HG03060 (cell line): ENCODE measurements around the gene HCST.

Experiments used
- ATAC-seq: cut with Tn5 transposase; IDR thresholded peaks from one replicate; pipeline ENCODE4 v1.9.1; 2021; ENCODE audit warnings: low read depth, moderate number of reproducible peaks; ENCODE audit not compliant: unreplicated experiment

The HCST gene

DNA sequence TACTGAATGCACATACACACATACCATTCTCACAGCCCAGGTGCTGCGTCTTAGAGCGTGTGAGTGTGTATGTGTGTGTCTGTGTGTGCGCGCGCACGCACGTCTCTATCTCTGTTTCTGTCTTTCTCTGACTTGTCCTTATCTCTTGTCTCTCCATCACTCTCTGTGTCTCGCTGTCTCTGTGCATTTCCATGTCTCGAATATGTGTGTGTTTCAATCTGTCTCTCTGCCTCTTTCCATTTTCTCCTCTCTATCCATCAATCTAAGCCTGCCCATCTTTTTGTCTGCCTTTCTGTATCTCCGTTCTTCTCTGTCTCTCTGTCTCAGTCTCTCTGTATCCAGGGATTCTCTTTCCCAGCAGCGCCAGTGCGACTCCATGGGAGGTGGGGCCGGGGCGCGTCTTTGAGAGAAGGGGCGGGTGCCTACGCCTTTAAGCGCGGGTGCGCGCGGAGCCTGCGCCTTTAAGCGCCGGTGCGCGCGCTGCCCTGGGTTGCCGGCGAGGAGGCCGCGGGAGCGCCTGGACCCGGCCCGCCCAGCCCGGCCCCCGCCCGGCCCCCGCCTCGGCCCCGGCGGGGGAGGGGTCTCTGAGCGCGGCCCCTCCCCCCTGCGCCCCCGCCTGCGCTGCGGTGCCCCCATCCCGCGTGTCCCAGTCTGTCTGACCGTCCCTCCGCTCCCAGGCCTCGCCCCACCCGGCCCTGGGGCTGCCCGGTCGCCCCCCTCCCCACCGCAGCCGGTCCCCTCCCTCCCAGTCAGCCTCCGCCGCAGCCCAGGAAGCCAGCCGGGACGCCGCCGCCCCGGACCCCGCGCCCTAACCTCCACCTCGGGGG, 33.8 kb downstream of the HCST start, which contains the start of gene LRFN3:
Gene LRFN3 (plus strand): TSS at position 464 of the 827 bp plus-strand sequence. CDS start 3,052 bp downstream, outside the sequence.
- ATAC-seq, result no peak

DNA sequence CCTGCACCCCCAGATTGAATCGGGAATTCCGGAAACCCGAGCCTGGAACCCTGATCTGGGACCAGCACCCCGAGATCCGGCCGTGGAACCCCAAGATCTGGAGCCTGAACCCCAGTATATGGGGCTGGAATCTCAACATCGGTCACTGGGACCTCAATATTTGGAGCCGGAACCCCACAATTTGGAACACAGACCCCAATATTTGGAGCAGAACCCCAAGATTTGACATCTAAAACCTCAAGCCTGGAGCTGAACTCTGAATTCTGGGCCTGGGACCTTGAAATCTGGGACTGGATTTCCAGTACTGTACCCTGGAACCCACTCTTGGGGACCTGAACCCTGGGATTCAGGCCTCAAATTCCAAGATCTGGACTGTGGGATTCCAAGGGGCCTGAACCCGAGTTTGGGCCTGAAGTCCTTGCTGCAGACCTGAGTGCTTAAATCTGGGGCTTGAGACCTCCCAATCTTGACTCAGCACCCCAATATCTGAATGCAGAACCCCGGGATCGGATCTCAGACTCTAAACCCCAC, 34.5 kb downstream of the HCST start:
- ATAC-seq, result no peak

DNA sequence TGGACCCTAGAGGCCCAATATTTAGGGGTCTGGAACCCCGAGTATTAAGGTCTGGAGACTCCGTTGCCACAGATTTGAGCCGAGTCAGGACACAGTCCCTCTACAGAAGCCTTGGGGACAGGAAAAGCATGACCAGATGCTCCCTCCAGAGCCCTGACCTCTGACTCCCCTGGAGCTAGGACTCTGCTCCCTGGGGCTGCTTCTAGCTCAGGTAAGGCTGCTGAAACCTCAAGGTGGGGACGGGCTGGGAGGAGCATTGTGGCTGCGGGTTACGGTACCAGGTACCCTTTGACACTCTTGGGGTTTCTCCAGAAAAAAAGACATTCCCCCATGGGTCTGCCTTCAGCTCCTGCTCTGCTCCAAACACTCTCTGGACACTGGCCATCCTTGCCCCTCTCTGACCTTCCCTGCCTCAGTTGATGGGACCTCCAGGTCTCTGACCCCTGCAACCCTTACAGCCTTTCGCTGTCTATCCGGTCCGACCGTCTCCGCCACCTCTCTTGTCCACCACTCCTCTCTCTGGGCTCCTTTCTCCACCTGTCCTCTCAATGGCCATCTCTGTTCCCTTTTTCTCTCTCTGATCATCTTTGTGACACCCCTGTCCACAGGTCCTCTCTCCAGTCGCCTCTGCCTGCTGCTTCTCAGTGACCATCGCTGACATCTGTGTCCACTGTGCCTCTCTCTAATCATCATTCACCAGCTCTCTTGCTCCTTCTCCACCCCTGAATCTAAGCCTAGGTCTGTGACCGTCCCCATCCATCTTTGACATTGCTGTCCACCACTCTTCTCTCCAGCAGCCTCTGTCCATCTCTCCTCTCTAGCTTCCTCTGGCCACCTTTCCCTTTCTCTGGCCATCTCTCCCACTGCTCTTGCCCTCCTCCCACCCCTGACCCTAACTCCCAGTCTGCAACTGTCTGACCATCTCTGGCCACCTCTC, 35.3 kb downstream of the HCST start:
- ATAC-seq, result no peak

DNA sequence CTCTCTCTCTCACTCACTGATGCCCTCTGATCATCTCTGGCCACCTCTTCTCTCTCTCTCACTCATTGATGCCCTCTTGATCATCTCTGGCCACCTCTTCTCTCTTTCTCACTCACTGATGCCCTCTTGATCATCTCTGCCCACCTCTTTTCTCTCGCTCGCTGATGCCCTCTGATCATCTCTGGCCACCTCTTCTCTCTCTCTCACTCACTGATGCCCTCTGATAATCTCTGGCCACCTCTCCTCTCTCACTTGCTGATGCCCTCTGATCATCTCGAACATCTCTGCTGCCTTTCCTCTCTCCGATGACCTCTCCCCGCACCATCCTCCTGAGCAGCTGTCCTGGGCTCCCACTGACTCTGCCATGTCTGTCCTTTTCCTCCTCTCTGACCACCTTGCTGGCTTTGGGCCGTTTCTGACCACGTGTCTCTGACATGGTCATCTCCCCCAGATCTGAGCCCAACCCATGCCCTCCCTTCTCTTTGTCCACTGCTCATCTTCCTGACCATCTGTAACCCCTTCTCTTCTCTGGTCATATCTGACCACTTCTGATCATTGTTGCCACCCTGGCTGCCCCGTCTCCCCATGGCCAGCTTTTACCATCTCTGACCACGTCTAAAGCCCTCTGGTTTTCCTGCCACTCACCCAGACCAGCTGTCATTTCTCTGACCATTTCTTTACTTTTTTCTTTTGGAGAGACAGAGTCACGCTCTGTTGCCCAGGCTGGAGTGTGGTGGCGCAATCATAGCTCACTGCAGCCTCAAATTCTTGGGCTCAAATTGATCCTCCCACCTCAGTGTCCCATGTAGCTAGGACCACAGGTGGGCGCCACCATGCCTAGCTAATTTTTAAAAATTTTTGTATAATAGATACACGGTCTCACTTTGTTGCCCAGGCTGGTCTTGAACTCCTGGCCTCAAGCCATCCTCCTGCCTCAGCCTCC, 36.2 kb downstream of the HCST start:
- no peak for ATAC-seq

DNA sequence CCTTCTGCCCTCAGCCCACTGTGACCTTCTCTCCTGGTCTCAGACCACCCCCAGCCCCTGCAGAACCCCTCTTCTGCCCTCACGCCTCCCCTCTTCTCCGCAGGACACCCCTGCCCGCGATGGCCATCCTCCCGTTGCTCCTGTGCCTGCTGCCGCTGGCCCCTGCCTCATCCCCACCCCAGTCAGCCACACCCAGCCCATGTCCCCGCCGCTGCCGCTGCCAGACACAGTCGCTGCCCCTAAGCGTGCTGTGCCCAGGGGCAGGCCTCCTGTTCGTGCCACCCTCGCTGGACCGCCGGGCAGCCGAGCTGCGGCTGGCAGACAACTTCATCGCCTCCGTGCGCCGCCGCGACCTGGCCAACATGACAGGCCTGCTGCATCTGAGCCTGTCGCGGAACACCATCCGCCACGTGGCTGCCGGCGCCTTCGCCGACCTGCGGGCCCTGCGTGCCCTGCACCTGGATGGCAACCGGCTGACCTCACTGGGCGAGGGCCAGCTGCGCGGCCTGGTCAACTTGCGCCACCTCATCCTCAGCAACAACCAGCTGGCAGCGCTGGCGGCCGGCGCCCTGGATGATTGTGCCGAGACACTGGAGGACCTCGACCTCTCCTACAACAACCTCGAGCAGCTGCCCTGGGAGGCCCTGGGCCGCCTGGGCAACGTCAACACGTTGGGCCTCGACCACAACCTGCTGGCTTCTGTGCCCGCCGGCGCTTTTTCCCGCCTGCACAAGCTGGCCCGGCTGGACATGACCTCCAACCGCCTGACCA, 37.2 kb downstream of the HCST start:
- ATAC-seq, result no peak

DNA sequence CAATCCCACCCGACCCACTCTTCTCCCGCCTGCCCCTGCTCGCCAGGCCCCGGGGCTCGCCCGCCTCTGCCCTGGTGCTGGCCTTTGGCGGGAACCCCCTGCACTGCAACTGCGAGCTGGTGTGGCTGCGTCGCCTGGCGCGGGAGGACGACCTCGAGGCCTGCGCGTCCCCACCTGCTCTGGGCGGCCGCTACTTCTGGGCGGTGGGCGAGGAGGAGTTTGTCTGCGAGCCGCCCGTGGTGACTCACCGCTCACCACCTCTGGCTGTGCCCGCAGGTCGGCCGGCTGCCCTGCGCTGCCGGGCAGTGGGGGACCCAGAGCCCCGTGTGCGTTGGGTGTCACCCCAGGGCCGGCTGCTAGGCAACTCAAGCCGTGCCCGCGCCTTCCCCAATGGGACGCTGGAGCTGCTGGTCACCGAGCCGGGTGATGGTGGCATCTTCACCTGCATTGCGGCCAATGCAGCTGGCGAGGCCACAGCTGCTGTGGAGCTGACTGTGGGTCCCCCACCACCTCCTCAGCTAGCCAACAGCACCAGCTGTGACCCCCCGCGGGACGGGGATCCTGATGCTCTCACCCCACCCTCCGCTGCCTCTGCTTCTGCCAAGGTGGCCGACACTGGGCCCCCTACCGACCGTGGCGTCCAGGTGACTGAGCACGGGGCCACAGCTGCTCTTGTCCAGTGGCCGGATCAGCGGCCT, 37.9 kb downstream of the HCST start:
- ATAC-seq, result no peak

DNA sequence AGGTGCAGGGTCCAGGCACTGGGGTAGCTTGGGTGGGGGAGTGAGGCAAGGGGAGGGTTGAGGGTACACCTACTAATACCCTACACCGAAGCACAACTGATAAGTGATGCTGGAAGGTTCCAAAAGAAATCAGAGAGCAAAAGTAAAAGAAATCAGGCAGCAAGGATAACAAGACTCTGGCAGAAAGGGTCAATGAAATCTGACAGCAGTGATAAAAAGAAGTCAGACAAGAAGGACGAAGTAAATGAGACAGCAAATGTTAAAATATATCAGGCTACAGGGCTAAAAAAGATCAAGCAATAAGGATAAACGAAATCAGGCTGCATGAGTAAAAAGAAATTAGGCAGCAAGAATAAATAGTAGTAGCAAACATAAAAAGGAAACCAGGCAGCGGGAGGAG, 38.5 kb downstream of the HCST start:
- ATAC-seq, result no peak

DNA sequence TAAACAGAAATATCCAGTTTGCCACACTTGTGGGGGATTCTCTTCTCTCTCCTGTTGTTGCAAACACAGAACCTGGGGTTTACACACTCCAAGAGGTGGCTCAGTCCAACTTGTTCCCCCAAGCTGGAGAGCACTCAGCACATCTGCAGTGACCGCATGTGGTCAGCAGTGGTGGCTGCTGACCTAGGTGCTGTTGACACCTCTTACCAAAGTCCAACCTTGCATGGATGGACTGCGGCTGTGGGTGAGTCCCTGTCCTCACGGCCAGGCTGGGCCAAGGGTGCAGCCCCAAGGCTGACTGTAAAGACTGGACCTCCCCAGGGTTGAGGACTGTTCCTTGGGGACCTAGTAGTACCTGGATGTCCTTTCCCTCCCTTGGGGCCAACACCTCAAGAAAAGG, 39.9 kb downstream of the HCST start:
- no peak for ATAC-seq

DNA sequence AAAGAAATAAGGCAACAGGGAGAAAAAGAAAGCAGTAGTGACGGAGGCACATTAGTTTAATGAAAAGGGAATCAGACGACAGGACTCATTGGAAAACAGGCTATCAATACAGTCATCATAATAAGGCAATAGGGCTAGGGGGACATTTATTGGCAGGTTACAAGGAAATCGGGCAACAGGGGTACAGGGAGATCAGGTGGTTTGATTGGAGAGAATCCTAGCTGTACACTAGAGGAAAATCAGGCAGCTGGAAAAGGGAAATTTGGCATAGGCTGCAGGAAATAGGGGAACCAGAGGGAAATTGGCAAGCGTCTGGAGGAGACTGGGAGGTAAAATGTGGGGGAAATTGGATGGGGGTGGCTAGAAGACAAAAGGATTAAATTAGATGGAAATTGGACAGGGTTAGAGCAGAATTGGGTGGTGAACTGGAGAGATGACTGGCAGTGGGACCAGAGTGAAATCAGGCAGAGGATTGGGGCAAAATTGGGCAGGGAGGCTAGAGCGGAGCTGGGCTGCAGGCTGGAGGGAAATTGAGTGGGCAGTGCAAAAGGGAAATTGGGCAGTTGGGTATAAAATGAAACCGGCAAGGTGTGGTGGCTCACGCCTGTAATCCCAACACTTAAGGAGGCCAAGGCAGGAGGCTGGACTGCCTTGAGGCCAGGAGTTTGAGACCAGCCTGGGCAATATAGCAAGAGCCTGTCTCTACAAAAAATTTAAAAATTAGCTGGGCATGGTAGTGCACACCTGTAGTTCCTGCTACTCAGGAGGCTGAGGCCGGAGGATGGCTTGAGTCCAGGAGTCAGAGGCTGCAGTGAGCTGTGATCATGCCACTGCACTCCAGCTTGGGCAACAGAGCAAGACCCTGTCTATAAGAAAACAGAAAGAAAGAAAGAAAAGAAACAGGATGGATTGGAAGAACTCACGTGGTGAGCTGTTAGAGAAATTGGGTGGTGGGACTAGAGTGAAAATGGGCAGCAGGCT, 41.3 kb downstream of the HCST start:
- no peak for ATAC-seq

DNA sequence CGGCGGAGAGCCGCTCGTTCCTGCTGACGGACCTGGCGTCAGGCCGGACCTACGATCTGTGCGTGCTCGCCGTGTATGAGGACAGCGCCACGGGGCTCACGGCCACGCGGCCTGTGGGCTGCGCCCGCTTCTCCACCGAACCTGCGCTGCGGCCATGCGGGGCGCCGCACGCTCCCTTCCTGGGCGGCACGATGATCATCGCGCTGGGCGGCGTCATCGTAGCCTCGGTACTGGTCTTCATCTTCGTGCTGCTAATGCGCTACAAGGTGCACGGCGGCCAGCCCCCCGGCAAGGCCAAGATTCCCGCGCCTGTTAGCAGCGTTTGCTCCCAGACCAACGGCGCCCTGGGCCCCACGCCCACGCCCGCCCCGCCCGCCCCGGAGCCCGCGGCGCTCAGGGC, 42.2 kb downstream of the HCST start:
- no peak for ATAC-seq

DNA sequence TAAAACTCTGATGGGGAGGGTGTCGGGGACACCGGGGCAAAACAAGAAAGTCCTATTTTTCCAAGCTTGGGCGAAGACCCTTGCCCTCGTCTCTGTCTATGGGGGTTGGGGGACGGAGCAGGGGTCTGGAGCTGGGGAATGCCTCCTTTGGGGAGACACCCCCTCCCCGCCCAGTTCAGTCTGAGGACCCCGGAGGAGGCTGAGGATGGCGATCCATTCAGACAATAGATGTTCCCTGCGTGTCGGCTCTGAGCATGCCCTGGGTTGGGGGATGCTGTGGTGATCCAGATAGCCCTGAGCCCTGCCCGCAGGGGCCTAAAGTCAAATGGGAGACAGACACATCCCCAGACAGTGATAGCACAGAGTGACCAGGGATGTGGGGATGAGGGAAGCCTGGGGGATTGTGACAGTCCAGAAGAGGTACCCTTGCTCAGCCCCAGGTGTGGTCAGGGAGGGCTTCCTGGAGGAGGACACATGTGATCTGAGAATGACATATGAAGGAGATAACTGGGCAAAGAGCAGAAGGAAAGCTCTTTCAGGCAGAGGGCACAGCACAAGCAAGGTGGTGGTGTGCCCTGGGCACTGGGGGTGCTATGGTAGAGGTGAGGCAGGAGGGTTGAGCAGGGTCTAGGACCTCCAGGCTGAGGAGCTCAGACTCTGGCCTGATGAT, 42.9 kb downstream of the HCST start:
- ATAC-seq, result no peak

DNA sequence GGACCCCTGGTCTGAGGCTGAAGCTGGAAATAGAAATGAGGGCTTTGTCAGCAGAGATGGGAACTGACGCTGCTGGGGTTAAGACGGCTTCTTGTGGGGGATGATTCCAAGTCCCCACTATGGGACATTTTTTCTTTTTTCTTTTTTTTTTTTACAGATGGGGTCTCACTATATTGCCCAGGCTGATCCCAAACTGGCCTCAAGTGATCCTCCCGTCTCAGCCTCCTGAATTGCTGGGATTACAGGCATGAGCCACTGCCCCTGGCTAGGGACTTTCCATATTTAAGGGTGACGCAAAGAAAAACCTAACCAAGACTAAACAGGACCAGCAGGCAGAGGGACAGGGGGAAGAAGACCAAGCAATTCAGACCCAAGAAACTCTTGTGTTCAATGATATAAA, 43.9 kb downstream of the HCST start:
- no peak for ATAC-seq

DNA sequence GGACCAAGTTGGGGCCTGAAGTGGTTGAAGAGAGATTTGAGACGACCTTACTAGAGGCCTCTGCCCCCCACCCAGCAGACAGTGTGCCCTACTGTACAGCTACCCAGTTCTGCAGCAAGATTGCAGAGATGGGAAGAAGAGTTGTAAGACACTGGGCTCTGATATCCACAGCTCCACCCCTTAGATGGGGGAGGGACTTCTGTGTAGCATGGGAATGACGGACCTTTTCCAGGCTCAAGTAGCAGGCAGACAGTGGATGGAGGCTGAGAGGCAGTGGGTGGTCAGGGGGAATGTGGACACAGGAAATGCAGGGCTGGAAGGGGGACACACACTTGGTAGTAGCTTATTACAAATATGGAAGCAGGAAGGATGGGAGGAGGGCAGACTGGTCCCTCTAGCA, 46.8 kb downstream of the HCST start:
- no peak for ATAC-seq
